ENCODE measurements around the gene TRAPPC12.
"Not testable (repeated sequence)": the region's sequence is repeated elsewhere in the genome, so short reads cannot be mapped to it uniquely, and the experiment has no call there.

TRAPPC12 gene

GRCh38 chr2:3488855-3489763 lies 109.6 kb downstream of the TRAPPC12 start:
- no peak for DNase-seq

DNA sequence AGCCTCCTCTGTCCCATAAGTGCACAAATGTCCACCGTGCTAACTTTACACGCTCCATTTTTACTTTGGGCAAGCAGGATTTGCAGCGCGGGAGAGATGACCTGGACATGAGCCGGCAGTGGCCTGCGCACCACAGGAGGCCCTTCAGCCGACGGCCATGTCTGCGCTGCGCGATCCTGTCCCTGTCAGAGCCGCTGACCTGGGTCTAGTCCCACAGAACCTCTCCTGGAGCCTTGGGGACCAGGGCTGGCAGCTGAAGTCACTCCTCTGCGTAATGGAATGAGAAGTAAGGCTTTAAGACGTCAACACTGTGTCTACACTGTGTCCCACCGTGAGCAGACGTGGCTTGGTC lies 110.2 kb downstream of the TRAPPC12 start:
- DNase-seq = no peak

DNA sequence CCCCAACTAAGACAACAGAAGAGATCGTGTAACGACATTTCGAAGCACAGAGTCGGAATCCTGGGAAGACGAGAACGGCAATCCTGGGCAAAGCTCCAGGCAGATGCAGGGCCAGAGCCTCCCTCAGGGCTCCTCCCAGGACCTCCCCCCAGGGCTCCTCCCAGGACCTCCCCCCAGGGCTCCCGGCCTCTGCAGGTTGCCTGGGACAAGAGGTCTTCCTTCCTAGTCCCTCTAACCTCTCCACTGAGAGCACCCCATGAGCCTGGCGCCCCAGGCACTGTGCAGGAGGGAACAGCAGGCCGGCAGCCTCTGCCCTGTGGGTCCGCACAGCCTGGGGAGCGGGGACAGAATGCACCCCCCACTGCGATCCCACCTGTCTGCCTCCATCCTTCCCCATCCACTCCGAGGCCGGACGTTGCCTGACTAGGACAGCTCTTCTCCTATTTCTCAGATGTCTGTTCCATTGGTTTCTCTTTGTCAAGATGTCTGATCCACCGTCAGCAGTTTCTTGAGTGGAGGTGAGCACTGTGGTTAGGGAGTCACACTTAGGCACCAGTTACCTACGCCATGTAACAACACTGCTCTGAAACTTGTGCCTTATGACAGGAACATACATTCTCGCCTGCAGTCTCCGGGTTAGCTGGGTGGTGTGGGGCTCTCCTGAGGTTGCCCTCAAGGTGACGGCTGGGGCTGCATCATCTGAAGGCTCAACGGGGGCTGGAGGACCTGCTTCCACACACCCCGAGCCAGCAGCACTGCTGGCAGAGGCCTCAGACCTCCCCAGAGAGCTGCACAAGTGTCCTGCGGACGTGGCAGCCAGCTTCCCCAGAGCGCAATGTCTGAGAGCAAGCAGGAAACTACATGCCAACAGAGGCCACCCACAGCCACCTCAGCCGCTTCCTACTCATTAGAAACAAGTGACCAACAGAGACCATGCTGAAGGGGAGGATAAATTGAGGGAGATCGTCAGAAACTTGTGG lies 111.0 kb downstream of the TRAPPC12 start:
- DNase-seq = no peak

GRCh38 chr2:3491306-3491705 lies 111.8 kb downstream of the TRAPPC12 start:
- DNase-seq = no peak

- DNase-seq = no peak
These were observed 112.4 kb downstream of the TRAPPC12 start for GRCh38 chr2:3491716-3492474.

DNA sequence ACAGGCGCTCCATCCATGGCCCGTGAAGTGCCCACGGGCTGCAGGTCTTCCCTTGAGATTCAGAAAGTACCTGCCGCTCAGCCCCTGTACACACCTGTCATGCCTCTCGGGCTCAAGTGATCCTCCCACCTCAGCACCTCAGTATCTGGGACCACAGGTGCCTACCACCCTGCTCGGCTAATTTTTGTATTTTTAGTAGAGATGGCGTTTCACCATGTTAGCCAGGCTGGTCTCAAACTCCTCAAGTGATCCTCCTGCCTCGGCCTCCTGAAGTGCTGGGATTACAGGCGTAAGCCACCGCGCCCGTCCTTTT lies 112.9 kb downstream of the TRAPPC12 start:
- not testable (repeated sequence) for DNase-seq

DNA sequence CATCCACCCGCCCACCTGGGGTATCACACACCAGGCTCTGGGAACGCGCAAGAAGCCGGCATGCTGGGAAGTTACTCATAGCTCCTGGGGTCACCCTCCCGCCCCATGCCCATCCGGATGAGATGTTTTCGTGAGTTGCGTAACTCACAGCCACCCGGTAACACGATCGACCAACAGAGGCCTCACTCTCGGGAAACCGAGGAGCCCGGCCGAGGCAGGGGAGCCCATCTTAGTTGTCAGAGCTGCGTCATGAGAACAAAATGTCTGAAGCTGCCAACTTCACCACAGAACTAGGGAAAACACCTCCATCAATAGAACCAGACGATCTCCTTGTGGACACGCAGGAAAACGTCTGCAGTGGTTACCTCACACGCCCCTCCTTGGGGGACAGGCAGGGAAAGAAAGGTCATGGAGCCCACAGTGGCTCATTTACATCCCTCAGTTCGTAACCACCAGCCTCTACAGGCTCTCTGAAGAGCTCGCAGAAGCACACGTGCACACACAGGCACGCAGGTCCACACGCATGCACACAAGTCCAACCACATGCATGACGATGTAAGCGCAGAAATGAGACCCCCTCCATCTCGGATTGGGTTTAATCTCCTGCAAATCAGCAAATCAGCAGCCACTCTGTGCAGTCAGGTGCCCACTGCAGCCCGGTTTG lies 113.6 kb downstream of the TRAPPC12 start:
- DNase-seq = no peak

- DNase-seq = no peak
These were observed 114.1 kb downstream of the TRAPPC12 start for GRCh38 chr2:3493615-3494007.

DNA sequence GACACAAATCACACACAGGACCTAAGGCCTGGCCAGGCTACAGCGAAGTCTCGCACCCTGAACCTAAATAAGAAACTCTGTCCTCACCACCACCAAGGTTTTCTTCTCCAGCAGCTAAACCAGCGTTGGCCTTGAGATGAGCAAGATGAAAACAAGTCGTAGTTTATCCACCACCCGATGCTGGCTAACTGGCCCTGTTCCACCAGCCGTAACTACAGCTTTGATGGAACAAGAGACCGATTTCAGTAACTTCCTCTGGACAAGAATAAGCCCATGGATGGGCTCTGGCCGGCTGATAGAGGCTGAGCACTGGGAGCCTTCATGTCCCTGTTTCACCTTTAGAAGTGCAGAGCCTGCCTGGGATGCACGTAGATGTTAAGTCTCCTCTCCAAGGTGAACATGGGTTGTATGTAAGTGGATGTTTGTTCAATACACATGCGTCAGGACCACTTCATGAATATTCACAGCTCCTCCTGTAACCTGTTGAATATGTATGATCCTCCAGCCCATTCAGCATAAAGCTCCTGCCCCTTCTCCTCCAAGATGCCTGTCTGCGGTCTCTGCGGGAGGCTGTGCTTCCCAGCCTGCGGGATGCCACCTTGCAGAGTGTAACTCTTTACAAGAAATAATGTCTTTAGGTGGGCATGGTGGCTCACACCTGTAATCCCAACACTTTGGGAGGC lies 115.6 kb downstream of the TRAPPC12 start:
- DNase-seq = no peak

GRCh38 chr2:3496708-3497080 lies 117.2 kb downstream of the TRAPPC12 start:
- not testable (repeated sequence) for DNase-seq

DNA sequence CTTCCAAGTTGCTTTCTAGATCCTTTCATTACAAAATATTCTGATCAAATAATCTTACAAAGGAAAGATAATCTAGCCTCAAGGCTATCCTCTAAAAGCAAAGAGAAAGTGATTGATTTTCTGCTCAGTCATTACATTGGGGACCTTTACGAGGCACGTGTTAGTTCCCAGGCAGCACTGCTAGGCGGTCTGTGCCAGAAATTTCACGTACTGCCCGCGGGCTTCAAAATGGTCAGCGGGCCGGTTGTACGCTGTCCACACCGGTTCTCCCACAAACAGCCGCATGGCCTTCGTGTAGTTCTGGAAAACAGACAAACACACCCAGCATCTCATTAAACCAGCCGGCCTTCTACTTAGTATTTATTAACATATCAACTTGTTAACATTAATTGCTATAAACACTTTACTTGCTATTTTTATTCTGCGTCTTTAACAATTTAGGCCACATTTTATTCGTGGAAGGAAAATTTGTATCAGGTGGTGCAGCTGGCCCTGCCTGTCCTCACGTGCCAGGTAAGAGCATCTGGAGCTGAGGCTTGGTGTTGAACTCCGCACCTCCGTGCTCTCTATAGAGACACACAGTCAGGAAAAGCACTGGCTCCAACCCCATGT lies 119.4 kb downstream of the TRAPPC12 start:
- DNase-seq = no peak

GRCh38 chr2:3500326-3500899 lies 120.9 kb downstream of the TRAPPC12 start:
- no peak for DNase-seq

DNA sequence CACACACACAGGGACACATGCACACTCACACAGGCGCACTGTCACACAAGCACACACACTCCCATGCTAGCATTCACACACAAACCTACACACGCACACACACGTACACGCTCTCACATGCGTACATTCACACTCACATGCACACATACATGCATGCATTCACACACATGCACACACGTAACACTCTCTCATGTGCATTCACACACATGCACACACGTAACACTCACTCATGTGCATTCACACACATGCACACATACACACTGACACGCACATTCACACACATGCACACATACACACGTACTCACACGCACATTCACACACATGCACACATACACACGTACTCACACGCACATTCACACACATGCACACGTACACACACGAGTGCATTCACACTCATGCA lies 123.6 kb downstream of the TRAPPC12 start:
- DNase-seq = no peak

- no peak for DNase-seq
These were observed 124.0 kb downstream of the TRAPPC12 start for GRCh38 chr2:3503483-3503882.

DNA sequence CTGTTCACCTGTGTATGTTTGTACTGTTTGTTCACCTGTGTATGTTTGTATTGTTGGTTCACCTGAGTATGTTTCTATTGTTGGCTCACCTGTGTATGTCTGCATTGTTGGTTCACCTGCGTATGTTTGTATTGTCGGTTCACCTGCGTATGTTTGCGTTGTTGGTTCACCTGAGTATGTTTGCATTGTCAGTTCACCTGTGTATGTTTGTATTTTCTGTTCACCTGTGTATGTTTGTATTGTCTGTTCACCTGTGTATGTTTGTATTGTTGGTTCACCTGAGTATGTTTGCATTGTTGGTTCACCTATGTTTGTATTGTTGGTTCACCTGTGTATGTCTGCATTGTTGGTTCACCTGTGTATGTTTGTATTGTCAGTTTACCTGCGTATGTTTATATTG lies 125.2 kb downstream of the TRAPPC12 start:
- no peak for DNase-seq

GRCh38 chr2:3505771-3506170 lies 126.3 kb downstream of the TRAPPC12 start:
- DNase-seq = no peak

DNA sequence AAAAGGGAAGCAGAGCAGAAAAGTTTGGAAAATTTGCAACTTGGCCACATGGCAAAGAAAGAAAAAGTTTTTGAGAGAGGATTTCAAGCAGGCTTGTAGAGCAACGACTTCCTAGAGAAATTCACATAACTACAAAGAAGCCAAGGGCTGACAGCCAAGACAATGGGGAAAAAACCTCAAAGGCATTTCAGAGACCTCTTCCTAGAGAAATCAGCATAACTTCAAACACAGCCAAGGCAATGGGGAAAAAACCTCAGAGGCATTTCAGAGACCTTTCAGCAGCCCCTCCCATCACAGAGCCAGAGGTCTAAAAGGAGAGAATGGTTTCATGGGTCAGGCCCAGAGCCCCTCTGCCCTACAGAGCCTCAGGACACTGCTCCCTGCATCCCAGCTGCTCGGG lies 132.6 kb downstream of the TRAPPC12 start:
- DNase-seq = no peak

- DNase-seq = no peak
These were observed 133.7 kb downstream of the TRAPPC12 start for GRCh38 chr2:3513026-3513810.

DNA sequence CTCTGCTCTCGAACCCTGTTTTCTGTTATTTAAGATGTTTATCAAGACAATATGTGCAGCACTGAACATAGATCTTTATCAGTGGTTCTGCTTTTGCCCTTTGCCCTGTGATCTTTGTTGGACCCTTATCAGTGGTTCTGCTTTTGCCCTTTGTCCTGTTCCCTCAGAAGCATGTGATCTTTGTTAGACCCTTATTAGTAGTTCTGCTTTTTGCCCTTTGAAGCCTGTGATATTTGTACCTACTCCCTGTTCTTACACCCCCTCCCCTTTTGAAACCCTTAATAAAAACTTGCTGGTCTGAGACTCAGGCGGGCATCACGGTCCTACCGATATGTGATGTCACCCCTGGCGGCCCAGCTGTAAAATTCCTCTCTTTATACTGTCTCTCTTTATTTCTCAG lies 135.9 kb downstream of the TRAPPC12 start:
- DNase-seq = not testable (repeated sequence)

- DNase-seq = no peak
These were observed 137.3 kb downstream of the TRAPPC12 start for GRCh38 chr2:3516831-3517230.
